HG03460 (cell line): ENCODE data around the gene PALM.
"Not testable (repeated sequence)": the region's sequence is repeated elsewhere in the genome, so short reads cannot be mapped to it uniquely, and the experiment has no call there.

Source experiments
- ATAC-seq: cut with Tn5 transposase; IDR thresholded peaks from one replicate; pipeline ENCODE4 v1.9.1; 2021; ENCODE audit not compliant: unreplicated experiment

PALM gene

GRCh38 chr19:729965-730668 is 21.4 kb downstream of the PALM start:
- ATAC-seq, result no peak

- no peak for ATAC-seq
Observed at GRCh38 chr19:731000-731399, 22.3 kb downstream of the PALM start.

GRCh38 chr19:732148-733069 is 23.7 kb downstream of the PALM start:
- no peak for ATAC-seq

GRCh38 chr19:734716-735115 is 26.0 kb downstream of the PALM start:
- ATAC-seq, result no peak

- no peak for ATAC-seq
Observed at GRCh38 chr19:736125-736524, 27.4 kb downstream of the PALM start.

DNA sequence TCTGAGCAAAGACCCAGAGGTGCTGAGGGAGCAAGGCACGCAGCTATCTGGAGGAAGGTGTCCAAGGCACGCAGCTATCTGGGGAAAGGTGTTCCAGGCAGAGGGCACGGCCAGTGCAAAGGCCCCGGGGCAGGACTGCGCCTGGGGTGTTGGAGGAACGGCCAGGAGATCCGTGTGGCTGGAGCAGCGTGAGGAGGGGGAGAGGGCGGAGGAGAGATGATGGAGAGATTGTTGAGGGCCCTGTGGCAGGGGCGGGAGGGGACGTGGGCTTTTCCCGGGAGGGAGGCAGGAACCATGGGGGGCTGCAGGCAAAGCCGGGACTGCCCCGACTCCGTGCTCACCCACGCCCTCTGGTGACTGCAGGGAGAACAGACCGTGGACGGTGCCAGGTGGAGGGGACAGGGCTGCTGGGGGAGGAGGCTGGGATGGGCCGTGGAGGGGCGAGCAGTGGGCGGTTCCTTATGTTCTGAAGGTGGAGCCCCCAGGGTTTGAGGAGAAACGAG is 28.9 kb downstream of the PALM start:
- ATAC-seq, result no peak

DNA sequence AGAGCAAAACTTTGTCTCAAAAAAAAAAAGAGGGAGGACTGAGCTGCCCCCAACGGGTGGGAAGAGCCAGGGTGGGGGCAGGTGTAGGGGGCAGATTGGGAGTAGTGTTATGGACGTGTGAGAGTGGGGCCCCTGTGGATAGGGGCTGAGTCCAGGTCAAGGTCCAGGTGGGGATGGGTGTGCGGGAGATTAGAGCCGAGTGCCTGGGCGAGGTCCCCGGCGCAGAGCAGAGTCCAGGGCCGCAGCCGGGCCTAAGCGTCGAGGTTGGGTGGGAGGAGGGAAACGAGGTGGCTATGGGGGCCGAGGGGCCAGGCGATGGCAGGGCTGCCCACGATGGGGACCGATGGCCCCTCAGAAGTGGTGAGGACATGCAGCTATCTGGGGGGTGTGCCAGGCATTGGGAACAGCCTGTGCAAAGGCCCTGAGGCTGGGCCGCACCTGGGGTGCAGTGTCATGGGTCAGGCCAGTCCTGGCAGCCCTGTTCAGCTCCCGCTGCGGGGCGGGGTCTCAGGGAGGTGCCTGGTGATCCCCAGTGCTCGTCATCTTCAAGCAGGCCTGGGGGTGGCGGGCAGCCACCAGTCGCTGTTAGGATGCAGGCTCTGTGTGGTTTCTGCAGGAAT is 29.9 kb downstream of the PALM start:
- ATAC-seq, result no peak

DNA sequence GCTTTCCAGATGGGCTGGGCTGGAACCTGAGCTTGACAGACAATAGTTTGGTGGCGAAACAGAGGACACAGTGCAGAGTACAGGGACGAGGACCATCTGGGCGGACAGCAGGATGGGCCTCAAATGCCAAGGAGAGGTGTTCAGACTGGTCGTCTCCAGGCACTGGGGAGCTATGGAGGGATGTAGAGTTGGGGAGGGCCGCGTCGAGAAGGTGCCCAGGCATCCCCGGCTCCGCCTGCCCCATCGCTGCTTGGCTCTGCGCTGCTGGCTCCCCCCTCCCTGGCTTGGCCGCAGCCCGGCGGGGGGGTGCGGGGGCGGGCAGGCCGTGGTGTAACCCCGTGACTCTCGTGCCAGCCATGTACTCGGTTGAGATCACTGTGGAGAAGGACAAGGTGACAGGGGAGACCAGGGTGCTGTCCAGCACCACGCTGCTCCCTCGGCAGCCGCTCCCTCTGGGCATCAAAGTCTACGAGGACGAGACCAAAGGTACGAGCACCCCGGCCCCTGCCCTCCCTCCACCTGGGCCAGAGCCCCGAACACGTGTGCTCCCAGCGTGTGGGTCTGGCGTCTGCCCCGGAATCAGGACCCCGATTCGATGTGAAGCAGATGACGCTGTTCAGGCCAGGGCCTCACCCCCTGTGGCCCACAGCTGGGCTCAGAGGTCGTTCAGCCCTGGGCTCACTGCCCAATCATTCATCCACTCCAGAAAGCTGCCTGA is 31.4 kb downstream of the PALM start:
- ATAC-seq, result no peak

- ATAC-seq, result not testable (repeated sequence)
Observed at GRCh38 chr19:740816-741505, 32.2 kb downstream of the PALM start.

DNA sequence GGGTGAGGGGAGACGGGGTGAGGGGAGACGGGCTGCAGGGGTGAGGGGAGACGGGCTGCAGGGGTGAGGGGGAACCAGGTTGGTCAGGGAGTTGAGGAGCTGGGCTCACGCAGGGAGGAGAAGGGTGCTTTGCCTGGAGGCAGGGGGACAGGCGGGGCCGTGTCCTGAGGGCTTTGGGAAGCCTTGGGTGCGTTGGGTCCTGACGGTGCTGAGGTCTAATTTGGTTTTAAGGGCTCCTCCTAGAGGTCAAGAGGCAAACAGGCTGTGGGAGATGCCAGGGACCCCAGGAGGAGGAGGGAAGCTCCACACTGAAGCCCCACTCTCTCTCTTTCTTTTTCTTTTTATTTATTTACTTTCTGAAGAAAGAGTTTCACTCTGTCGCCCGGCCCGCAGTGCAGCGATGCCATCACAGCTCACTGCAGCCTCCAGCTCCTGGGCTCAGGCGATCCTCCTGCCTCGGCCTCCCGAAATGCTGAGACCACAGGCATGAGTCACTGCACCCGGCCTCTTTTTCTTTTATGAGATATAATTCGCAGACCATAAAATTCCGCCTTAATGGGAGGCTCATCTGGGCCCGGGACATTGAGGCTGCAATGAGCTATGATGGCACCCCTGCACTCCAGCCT is 32.9 kb downstream of the PALM start:
- ATAC-seq, result no peak

- ATAC-seq, result no peak
Observed at GRCh38 chr19:742540-743075, 33.9 kb downstream of the PALM start.

- no peak for ATAC-seq
Observed at GRCh38 chr19:743168-743687, 34.5 kb downstream of the PALM start.

GRCh38 chr19:745138-745537 is 36.4 kb downstream of the PALM start:
- ATAC-seq, result not testable (repeated sequence)

DNA sequence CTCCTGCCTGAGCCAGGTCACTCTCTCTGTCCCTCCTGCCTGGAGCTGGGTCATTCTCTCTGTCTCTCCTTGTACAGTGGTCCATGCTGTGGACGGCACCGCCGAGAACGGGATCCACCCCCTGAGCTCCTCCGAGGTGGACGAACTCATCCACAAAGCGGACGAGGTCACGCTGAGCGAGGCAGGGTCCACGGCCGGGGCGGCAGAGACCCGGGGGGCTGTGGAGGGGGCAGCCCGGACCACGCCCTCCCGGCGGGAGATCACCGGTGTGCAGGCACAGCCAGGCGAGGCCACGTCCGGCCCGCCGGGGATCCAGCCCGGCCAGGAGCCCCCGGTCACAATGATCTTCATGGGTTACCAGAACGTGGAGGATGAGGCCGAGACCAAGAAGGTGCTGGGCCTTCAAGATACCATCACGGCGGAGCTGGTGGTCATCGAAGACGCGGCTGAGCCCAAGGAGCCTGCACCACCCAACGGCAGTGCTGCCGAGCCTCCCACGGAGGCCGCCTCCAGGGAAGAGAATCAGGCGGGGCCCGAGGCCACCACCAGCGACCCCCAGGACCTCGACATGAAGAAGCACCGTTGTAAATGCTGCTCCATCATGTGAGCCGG is 37.6 kb downstream of the PALM start:
- ATAC-seq, result no peak

GRCh38 chr19:746956-747355 is 38.2 kb downstream of the PALM start:
- no peak for ATAC-seq

DNA sequence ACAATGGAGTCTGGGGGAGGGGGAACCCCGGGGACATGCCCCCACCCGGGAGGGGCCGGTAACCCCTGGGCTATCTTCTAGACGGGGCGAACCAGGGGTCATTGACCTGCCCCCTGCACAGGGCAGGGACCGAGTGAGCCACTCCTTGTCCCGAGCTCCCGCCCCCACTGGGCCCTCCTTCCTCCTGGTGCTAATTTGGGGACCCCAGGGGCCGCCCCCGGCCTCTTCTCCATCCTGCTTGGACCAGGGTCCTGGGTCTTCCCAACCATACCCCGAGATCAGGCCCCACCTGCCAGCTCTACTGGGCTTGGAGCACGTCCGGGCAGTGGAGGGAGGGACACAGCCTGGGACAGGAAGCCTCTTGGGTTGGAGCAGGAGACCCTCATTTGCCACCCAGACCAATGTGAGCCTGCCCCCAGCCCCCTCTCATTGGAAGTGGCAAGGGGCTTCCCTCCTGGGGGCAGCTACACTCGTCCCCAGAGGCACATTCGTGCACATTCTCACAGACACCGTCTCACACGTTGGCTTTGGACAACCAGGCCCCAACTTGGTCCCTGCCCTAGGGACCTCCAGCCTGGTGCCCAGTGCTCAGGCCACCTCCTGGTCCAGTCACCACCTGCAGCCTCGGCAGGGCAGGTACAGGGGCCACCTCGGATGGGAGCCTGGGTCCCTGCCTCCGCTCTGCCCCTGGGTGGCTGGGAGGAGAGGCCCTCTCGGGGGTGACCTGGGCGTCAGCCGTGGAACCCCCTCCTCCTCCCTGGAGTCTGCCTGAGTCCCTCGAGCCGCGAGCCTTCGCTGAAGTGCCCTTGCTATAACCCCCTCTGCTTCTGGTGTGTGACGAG is 38.9 kb downstream of the PALM start:
- no peak for ATAC-seq

DNA sequence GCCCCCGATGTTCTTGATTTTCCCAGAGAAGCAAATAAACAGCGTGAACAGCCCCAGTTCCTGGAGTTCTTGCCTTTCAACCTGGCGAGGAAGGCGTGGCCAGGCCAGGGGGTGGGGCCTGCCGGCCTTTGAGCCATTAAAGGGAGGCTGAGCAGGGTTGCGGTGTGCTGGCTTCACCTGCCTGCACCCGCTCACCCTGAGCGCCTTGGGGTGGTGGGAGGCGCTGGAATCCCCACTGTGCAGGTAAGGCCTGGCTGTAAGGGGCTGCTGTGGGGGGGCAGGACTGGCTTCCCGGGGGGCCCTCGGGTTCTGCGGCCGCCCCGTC is 39.5 kb downstream of the PALM start:
- ATAC-seq, result no peak

DNA sequence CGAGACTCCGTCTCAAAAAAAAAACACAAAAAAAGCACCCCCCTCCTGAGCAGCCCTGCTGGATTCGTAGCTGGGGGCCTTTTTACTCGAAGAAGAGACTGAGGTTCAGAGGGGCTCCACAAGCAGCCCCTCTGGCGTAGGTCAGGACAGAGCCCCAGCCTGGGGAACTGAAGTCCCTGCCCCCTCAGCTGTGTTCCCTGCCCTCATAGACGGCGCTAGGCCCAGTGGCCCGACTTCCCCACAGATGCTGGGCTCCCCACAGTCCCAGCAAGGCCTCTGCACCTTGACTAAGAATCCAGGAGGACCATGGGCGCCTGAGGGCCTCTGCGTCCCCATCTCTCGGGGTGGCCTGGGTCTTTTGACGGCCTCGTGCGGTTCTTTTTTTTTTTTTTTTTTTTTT is 41.1 kb downstream of the PALM start:
- no peak for ATAC-seq
